ENCODE data around the gene TM7SF3. TPM values are rescaled to one million over a fixed set of nuclear protein-coding genes. Genes with fewer than 3 reads are reported as not detected.
A peak's percentile ranks its signal among the peaks of the same experiment; 100 is the strongest.

TM7SF3 gene
- total RNA-seq, 2 experiments from 2014 or later: 8.3 to 9.5 TPM

- ChIA-PET CTCF (interaction anchor here (1.9 kb wide), 1 partner anchor 10 kb away, joined by 4 read pairs; the partner anchor contains the start of gene TM7SF3), POLR2A (interaction anchor here (1.0 to 2.0 kb wide), 2 partner anchors 10 to 12 kb away, joined by 3 to 6 read pairs; partner anchors contain the start of gene TM7SF3)
- no peak for TF ChIP-seq CTCF (IDR thresholded peaks at IDR 0.05)
- Histone ChIP-seq H3K9me3 (ENCODE audit: control insufficient read depth in 1 of 2, insufficient read depth in 1 of 2, low read length in 2 of 2) (no peaks in the 10 kb centered on the region), H3K4me3 (ENCODE audit: low read length) (no peak overlapping the region), H3K4me1 (ENCODE audit: insufficient read depth, low read length) (peaks cover 4% of the 10 kb centered on the region), H3K36me3 (ENCODE audit: insufficient read depth, low read length) (peaks cover 6% of the 10 kb centered on the region), H3K27me3 (ENCODE audit: control insufficient read depth in 1 of 2, insufficient read depth in 2 of 2, low read length in 2 of 2) (no peaks in the 10 kb centered on the region), H3K27ac (ENCODE audit: low read depth in 1 of 2, low read length in 2 of 2) (no peak overlapping the region)
- Mint-ChIP-seq H3K9me3 (no peaks in the 10 kb centered on the region), H3K27me3 (no peaks in the 10 kb centered on the region), H3K4me3 (no peak overlapping the region), H3K4me1 (ENCODE audit: low read depth) (peaks cover 37% of the 10 kb centered on the region), H3K36me3 (ENCODE audit: low read depth) (peaks cover 43% of the 10 kb centered on the region), H3K27ac (no peak overlapping the region)
- ATAC-seq (ENCODE audit: poor library complexity): no peak
- intact Hi-C loops (cut with DNase I, micrococcal nuclease): no loop called here
- no peak for DNase-seq
These were observed 10.5 kb downstream of the TM7SF3 start for GRCh38 chr12:27003421-27004381.

- Histone ChIP-seq H3K27me3 (ENCODE audit: control insufficient read depth in 1 of 2, insufficient read depth in 2 of 2, low read length in 2 of 2) (no peaks in the 10 kb centered on the region), H3K9me3 (ENCODE audit: control insufficient read depth in 1 of 2, insufficient read depth in 1 of 2, low read length in 2 of 2) (no peaks in the 10 kb centered on the region), H3K4me1 (ENCODE audit: insufficient read depth, low read length) (peaks cover 4% of the 10 kb centered on the region), H3K27ac (ENCODE audit: low read depth in 1 of 2, low read length in 2 of 2) (no peak overlapping the region), H3K36me3 (ENCODE audit: insufficient read depth, low read length) (peaks cover 12% of the 10 kb centered on the region), H3K4me3 (ENCODE audit: low read length) (no peak overlapping the region)
- Mint-ChIP-seq H3K4me1 (ENCODE audit: low read depth) (peaks cover 33% of the 10 kb centered on the region), H3K36me3 (ENCODE audit: low read depth) (peaks cover 51% of the 10 kb centered on the region), H3K4me3 (no peak overlapping the region), H3K27me3 (no peaks in the 10 kb centered on the region), H3K9me3 (no peaks in the 10 kb centered on the region), H3K27ac (peak overlapping the region; percentile 14)
- POLR2A ChIA-PET: no interaction called here
- DNase-seq (no peak), ATAC-seq (ENCODE audit: poor library complexity) (no peak)
- CTCF ChIA-PET: interaction anchor here (1.6 kb wide), 1 partner anchor 12 kb away, joined by 5 read pairs; the partner anchor contains the start of gene TM7SF3
- no peak for TF ChIP-seq CTCF (IDR thresholded peaks at IDR 0.05)
- intact Hi-C loops (cut with DNase I, micrococcal nuclease): no loop called here
These were observed 12.0 kb downstream of the TM7SF3 start for GRCh38 chr12:27002141-27002540.

- H3K27ac Mint-ChIP-seq: peak overlapping the region; percentile 14
- no peaks in the 10 kb centered on the region for H3K9me3 ChIP-seq (ENCODE audit: control insufficient read depth in 1 of 2, insufficient read depth in 1 of 2, low read length in 2 of 2)
- peaks cover 56% of the 10 kb centered on the region for H3K36me3 Mint-ChIP-seq (ENCODE audit: low read depth)
- H3K36me3 ChIP-seq (ENCODE audit: insufficient read depth, low read length): peaks cover 12% of the 10 kb centered on the region
- intact Hi-C loops (cut with DNase I, micrococcal nuclease): no loop called here
- H3K9me3 Mint-ChIP-seq: no peaks in the 10 kb centered on the region
- H3K27me3 ChIP-seq (ENCODE audit: control insufficient read depth in 1 of 2, insufficient read depth in 2 of 2, low read length in 2 of 2): no peaks in the 10 kb centered on the region
- ATAC-seq (ENCODE audit: poor library complexity) (no peak), DNase-seq (no peak)
- no peaks in the 10 kb centered on the region for H3K27me3 Mint-ChIP-seq
- CTCF ChIA-PET: interaction anchor here (1.6 kb wide), 2 partner anchors 12 to 20 kb away, joined by 4 to 5 read pairs; partner anchors contain the start of gene TM7SF3
- H3K4me3 Mint-ChIP-seq: no peak overlapping the region
- no peak overlapping the region for H3K4me3 ChIP-seq (ENCODE audit: low read length)
- TF ChIP-seq CTCF (IDR thresholded peaks at IDR 0.05): no peak
- H3K4me1 Mint-ChIP-seq (ENCODE audit: low read depth): peaks cover 33% of the 10 kb centered on the region
- POLR2A ChIA-PET: no interaction called here
- H3K27ac ChIP-seq (ENCODE audit: low read depth in 1 of 2, low read length in 2 of 2): no peak overlapping the region
- peaks cover 4% of the 10 kb centered on the region for H3K4me1 ChIP-seq (ENCODE audit: insufficient read depth, low read length)
These were observed 12.5 kb downstream of the TM7SF3 start for GRCh38 chr12:27001663-27002062.

Data from CD4-positive, alpha-beta T cell (primary cell).